ENCODE data around the gene SCG5.

Gene SCG5

DNA sequence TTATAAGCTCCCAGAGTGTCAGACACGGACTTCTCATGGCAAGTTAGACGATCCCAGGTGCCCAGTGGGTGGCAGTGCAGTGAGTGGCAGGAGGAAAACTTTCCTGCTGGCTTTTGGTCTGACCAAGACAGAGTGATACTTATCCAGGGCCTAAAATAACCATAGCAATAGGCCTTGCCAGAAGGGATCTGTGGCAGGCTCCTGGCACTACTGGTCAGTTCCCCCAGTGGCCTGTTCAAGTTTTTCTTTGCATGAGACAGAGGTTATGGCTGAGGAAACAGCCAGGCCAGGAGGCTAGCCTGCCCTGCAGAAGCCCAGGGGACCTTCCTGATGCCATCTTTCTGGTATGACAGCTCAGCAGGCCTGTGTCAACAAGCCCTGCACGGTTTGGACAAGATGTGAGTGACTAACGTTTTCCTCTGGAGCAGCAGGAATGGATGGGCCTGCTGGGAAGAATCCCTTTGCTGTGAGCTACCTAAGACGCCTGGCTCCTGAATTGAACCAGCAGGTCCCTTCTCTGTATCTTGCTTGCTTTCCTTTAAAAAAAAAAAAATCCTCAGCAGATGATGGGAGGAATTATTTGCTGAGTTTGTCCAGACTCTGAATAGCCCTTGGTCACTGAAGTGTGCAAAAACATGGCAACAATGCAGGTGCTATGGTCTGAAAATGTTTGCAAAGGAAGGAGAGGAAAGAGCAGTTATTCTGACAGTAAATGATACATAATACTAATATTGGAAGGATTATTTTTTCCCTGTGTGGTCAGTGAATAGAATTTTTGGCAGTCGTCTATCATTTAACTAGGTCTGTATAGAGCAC is 18.0 kb downstream of the SCG5 start:
- DNase-seq (ENCODE audit: low spot score): peak; percentile 93

DNA sequence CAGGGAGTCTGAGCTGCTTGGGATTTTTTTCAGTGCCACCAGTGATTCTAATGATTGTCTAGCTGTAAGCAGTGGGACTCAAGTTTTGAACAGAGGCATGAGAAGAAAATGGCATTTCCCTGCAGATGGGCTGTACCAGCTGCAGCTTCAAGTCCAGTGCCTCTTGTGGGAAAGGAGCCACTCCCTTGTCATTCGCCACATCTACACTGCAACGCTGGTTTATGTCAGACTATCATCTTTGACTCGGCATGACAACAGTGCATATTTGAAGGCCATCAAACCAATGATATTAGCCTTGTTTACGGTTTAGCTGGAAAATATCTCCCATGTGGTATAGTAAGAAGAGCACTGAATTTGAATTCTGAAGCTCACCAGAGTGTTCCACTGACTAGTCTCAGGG is 22.2 kb downstream of the SCG5 start:
- DNase-seq (ENCODE audit: low spot score): no peak

DNA sequence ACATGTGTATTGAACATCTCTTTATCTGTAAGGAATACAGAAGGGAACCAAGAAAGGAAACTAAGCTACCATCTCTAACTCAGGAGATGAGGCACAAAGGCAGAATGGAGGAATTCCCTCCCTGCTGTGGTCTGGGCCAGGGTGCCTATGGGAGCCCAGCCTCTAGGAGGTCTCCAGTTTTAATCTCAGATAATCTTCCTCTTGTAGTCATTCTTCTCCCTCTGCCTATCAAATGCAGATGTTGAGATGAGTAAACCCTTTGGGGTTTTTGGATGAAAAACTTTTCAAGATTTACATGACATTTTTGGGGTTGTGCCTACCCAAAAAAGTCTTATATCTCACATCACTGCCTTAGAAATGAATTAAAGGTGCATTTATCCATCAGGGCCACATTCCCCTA is 23.3 kb downstream of the SCG5 start:
- DNase-seq (ENCODE audit: low spot score): no peak

DNA sequence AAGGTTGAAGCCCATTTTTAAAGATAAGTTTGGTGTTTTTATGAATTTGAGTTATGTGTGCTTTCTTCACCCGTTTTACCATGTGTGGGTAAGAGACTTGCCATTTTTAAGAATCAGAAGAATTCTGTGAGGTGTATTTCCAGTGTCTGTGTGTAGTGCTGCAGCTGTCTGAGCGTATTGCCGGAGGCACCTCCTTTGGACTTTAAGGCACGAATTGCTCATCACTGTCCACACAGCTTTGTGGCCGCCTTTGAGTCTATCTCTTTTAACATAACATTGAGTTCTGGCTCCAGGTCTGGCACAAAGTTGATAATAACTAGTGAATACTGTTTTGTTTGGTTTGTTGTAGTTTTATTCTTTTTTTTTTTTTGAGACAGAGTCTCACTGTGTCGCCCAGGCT is 25.8 kb downstream of the SCG5 start:
- no peak for DNase-seq (ENCODE audit: low spot score)

DNA sequence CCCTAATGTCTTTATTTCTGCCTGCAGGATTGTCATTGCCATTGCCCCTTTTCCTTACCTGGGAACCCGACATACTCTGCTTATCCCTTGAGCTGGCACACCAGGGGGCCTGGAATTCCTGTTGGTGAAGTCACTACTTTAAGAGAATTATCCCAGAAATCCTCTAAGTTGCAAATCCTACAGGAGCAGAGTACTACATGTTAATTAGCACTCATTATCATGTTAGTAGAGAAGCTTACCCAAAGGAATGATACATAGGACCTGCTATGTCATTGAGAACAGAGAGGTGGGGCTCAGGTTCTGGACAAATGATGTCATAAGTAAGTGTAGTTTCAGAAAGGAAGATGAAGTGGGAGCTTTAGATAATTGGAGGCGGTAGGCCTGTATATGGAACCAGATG is 27.4 kb downstream of the SCG5 start:
- no peak for DNase-seq (ENCODE audit: low spot score)

DNA sequence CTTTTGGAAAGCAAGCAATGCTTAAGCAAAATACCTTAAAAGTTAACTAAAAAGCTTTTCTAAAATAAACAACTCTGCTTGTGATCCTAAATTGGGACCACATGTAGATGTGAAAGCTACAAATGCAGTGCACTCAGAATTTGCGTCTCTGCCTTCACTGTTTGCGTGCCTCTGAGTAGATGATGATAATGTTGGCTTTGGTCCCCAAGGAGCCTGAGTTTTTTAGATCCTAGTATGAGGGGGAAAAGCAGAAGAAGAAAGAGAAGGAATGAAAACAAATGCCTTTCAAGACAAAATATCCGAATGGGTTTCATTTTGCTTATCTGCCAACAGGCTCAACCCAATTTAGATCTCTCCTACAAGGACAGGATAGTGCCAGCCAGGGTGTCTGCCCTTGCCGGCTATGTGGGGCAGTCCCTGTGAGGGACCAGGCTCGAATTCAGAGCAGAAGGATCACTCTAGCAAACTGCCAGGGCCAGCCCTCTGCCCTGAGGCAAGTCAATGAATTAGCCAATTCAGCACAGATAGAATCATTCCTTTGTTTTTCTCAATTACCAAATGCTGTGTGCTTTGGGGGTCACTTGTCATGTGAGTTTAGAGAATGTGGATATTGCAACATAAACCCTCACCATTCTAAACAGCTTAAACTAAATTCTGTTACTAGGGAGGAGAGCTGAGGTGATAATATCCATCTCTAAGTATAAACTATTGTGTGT is 28.5 kb downstream of the SCG5 start:
- peak; percentile 73 for DNase-seq (ENCODE audit: low spot score)

DNA sequence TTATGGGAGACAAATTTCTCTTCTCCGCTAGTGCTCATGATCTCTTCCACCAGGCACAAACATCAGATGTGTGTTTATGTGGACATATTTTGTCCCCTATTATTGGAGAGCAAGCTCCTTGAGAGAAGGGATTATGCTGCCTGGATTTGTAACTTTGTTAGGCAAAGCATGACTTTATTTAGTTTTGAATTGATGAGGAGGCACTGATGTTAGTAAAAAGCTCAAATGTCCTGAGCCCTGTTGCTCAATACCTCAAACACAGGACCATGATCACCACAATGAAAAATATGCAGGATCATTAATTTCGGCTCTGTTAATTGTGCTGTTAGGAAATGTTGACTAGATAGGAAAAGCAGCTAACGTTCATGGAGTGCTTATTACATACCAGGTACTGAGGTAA is 29.1 kb downstream of the SCG5 start:
- DNase-seq (ENCODE audit: low spot score): no peak

DNA sequence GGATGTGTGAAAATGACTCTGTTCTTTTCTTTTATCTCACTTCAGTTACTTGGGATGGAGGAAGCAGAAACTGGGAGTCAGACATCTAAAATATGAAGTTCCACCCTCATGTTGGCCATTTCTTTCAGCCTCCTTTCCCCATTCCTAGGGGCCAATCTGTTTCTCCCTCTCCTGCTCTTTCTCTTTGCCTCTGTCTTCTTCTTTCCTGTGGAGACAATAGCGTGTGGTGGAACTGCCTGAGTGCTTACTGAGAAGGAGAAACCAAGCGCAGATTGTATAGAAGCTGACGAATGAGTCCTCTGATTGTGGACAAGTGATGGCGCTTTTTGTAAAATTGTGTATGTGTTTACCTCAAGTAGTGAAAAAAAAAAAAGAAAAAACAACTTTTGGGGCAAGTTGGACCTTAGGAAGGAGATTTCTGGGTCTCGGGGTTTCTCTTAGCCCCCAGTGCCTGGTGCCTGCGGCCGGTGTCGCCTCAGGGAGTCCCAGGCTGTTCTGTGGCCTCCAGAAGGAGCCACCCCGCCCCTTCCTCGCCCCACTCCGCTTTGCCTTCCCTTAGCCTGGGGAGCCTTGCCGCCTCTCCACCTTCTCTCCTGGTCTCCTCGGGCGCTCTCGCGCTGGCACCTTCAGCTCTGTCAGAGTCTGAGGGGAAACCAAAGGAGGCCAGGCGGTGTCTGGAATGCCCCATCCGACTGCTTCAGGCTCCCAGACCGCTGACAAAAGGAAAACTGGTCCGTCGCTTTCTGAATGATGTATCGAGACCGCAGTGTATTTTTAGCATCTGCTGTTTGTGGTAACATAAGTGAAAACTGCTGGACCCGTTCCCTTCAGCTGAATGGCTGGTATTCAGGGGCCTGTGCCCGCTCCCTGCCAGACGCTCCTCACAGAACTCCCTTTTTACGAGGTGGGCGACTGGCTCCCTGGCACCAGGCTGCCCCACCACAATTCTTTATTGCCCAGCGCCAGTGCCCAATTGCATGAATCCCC is 30.1 kb downstream of the SCG5 start:
- peak; percentile 72 for DNase-seq (ENCODE audit: low spot score)

DNA sequence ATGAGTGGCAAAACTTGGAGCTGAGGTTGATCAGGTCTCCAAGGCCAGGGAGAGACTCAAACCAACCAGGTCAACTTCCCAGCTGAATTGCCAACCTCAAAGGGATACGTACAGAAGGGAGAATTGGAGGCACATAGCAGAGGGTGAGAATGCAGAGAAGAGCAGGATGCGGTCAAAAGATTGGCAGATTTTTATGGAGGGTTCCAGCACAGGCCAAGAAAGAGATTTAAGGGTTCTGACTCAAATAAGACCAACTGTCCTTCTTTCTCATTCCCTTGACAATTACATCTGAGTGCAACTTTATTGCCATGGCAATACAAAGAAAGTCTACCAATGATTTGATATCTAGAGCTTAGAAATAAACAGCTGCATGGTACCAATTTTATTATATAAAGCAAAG is 33.2 kb downstream of the SCG5 start:
- no peak for DNase-seq (ENCODE audit: low spot score)

DNA sequence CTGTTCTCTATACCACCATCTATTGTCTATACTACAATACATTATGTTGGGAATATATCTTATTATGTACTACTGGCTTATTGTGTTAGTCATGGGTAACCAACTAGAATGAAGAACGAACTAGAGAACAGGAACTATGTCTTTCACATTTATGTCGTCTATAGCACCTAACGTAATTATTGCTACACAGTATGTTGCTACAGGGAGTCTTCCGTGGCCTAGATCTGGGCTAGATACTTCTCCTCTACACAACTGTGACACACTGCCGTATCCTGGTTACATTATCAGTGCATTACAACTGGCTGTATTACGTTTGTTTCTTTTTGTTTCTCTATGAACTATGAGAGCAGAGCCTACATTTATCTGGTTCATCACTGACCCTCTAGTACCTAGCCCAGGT is 34.0 kb downstream of the SCG5 start:
- no peak for DNase-seq (ENCODE audit: low spot score)

DNA sequence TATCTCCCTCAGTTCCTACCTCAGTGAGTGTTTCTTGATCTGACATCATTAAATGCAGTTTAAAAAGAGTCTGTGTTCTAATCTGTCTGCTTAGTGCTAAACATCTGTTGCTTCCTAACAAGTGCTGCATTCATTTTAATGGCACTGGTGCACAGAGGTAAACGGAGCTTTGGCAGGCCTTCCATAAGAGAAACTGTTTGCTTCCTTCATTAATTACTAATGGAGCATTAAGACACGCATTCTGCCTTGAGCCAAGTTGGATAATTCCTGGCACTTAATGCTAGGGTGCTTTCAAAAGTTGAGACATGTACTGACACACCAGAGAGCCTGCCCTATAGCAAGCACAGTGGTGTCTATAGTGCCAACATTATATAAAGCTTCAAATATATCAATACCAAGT is 34.7 kb downstream of the SCG5 start:
- no peak for DNase-seq (ENCODE audit: low spot score)

DNA sequence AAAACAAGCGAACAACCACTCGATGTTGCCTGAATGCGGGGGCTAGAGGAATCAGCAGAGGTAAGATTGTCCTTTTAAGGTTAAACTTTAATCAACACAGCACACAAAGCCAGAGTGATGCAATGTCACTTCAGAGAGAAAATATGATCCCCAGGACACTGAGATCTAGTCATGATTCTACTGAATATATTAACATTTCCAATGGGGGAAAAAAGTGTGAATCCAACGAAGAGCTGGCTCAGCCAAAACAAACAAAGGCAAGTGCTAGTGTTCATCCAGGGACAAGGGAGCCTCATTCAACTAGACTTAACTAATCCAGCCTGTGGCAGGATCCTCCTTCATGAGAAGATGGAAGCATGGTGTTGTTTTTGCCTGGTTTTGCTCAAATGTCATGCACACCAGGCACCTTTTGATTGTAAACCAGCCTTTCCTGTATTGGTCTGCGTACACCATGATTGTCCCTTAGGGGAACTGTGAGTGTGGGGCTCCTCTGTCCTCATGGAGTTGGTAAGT is 35.8 kb downstream of the SCG5 start:
- no peak for DNase-seq (ENCODE audit: low spot score)

DNA sequence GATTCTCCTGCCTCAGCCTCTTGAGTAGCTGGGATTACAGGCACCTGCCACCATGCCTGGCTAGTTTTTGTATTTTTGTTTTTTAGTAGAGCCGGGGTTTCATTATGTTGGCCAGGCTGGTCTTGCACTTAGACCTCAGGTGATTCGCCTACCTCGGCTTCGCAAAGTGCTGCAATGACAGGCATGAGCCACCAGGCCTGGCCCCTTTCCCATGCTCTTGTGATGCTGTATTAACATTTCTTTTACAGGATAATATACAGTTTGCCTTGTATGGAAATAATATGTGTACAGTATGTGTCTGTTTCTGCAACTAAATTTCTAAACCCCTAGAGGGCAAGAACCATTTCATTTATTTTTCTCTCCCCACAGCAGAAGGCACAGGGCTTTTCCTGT is 37.8 kb downstream of the SCG5 start:
- no peak for DNase-seq (ENCODE audit: low spot score)

DNA sequence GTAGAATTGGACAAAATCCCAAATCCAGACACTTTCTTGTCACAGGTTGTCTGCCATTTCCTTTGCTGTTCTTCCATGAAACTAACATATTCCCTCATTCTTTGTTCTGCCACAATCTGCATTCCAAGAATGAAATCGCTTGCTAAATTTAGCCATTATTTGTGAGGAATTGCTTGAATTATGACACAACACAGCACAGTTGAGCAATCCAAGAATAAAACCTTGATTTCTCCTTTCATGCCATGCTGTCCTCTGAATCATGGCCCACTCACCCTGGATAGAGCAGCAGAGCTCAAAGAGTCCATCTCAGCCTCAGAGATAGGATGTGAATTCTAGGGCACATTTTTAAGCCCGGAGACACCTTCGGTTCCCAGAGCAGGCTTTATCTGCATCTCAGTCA is 41.1 kb downstream of the SCG5 start:
- DNase-seq (ENCODE audit: low spot score): peak; percentile 84

DNA sequence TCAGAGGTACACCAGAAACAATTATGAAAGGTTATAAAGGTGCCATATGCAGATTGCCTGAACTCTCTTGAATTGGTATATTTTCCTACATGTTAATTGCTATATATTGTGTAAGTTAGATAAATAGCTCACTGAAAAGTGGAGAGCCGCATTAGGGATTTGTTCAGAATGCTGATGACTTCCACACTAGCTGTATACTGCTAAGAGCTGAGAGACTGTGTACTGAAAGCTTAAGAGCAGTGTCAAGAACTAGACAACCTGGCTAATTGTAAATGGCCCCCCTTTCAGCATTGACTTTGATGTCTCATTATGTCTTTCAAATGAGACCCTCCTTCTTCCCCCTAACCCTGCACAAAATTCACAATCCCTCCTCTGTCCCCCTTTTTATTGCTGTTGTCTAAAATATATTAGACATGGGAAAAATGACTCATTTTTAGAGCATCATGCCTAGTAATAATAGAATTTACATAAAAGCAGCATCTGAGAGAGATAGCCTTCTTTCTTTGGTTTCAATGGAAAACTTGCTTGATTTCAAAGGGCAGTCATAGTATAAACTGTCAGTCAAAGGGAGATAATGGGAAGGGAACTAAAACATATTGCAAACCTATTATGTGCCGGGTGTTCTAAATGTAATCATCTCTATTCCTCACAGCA is 41.6 kb downstream of the SCG5 start:
- DNase-seq (ENCODE audit: low spot score): no peak

DNA sequence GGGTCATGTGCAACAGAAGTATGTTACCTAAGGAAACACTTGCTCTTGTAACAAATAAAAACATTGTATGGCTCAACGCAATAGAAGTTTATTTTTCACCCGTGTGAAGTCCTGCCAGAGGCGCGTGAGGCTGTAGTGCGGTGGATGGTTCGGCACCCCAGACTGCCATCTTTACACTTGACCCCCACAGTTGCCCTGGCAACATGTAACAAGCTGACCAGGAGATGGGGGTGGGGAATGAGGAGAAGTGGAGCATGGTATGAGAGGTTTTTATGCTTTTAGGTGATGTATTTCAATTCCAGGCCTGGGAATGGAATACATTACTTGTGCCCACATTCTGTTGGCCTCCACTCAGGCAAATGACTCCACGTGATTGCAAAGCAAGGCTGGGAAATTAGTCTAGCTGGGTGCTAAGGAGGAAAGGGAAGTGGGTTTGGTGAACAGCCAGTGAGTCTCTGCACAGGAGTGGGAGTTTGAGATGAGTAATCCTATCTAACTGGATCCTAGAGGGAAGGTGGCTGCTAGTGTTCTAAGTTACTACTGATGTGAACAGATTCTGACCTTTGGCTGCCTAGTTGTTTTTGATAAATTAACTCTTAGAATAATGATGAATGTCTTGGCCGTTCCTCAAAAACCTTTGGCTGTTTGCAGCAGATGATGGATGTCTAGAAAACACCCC is 42.5 kb downstream of the SCG5 start:
- DNase-seq (ENCODE audit: low spot score): peak; percentile 82

DNA sequence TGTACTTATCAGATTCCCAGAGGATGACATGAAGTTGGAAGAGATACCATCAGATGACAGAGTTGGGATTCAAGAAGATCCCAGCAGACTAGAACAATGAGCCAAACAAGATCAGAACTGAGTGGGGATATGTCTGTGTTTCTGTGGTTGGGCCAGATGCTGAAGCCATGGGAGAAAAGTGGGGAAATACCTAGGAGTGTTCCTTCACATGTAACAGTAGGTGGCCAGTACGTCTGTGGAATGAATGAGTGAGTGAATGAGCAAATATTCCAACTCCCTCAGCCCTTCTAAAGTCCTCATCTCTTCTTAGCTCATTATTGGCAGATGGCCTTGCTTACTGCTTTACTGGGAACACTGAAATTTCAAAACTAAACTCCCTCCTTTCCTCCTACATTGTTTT is 44.1 kb downstream of the SCG5 start:
- peak; percentile 57 for DNase-seq (ENCODE audit: low spot score)

DNA sequence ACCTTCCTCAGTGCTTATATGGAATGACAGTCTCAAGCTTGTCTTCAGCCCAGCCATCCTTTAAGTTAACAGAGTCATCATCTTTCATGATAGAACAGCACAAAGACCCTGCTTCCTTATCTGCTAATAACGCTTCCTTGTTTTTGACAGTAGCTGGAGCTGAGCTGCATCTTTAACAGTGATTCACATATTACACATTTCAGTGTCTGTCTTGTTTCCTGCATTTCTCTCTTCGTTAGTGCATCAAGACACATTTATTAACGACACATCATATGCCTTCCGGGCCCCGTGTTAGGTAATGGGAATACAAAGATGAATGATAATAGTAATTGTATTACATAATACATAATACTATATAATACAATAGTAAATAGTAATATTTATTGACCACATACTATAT is 46.0 kb downstream of the SCG5 start:
- DNase-seq (ENCODE audit: low spot score): peak; percentile 29

DNA sequence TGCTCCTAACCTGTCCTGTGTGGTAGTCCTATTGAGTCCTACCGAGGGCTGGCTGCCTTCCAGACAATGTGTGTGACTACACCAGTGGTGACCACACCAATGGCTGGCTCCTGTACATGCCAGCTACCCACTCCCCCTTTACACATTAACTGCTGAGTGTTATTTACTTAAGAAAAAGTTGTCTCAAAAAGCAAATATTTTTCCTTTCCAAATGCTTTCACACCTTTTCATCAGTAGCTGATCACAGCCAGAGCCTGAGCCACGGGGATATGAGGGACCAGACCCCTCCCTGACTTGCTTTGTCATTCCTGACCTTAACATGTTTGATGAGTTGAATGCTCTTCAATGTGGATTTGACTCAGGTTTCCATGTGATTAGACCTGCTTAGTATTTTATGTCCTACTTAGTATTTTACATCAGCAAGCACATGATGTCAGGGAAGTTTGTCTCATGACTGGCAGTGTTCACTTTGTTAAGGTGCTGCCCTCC is 46.7 kb downstream of the SCG5 start:
- DNase-seq (ENCODE audit: low spot score): no peak

DNA sequence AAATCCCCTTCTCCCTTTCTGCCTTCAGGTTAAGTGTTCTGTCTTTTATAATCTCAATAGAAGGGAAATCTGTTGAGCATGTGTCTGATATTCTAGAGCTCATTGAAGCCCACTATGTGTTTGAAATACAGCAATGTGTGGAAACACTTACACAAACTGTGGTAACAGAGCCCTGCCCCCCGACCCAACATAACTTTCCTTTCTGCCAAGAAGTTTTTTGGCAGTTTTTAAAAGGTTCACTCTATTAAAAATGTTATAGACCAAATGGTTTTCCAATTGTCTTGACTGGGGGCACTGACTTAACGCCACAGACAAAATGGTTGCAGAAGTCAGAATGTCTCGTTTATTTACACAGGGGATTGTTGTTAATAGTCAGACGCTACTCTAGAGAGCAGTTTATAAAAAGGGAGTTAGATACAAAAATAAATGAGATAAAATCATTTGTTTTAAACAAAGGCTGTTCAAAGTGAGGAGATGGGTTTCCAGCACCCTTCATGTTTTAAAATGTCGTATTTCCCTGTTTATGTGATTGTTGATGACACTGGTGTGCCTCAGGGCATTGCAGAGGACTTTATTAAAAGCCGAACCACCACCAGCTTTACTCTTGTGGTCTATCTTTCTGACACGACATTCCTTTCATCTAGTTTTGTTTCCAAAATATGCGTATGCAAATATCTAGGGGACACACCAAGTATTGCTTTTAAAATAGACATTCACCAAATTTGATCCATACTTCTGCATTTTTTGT is 49.6 kb downstream of the SCG5 start:
- no peak for DNase-seq (ENCODE audit: low spot score)

All from AG20443 (cell line).